ENCODE data around the gene RASD2.

RASD2 gene

DNA sequence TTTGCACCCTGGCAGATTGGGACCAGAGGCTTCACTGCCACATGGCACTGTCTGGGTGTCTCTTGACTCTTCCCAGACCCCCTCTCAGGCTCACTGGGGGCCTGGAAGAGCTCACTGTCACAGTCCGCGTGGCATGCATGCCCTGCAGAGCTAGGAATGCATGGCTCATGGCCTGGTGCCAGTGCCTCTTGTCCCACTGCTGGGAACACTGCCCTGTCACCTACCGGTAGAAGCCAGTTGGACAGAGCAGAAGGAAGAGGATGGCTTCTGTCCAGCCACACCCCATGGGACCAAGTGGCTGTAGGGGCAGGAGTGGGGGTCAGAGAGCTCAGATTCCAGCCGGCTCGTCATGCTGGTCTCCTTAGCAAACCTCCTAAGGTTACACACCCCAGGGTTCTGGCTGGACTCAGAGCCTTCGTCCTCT lies 46.8 kb downstream of the RASD2 start:
- DNase-seq: no peak

DNA sequence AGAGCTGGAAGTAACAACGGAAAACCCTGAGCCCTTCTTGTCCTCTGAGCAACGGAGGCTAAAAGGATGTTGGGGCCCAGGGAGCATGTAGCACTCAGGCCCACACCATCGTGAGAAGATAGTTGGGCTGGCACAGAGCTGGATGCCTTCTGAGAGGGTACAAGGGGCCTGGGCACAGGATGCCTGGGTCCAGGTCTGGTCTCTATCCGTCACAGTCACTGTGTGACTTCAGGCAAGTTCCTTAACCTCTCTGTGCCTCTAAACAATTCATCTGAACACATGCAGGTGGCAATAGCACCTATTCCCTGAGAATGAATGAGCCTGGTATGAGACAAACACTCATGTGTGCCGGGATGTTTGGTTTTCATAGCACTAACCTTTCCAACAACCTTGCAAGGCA lies 47.3 kb downstream of the RASD2 start:
- no peak for DNase-seq

DNA sequence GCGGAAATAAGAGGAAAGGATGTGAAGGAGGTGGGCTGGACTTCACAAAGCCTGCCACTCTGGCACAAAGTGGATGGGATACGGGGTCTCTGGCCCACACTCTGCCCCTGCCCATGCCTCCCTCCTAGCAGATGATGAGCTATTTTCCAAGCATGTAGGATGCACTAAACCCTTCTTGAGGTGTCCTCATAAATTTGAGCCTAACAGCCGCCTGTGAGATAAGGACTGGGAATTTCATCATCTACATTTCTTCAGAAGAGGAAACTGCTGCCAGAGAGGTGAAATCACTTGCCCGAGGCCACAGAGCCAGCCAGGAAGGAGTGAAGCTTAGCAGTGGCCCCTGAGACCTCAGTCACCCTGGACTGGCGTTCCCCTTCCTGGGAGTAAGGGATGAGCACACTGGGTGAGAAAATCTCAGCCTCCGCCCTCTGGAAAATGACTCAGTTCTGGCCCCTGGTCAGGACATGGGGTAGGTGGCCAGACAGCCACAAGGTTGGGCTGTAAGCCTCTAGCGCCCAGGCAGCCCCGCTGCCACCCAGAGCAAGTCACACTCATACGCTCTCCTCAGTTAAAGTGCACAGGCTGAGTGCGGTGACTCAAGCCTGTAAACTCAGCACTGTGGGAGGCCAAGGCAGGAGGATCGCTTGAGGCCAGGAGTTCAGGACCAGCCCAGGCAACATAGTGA lies 48.6 kb downstream of the RASD2 start:
- peak; percentile 80 for DNase-seq

DNA sequence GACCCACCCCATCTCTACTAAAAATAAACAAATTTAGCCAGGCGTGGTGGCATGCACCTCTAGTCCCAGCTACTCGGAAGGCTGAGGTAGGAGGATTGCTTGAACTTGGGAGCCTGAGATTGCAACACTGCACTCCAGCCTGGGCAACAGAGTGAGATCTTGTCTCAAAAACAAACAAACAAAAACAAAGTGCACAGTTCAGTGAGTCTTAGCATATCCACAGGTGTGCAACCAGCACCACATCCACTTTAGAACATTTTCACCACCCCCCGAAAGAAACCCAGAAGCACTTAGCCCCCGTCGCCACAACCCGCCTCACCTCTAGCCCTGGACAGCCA lies 49.1 kb downstream of the RASD2 start:
- no peak for DNase-seq

DNA sequence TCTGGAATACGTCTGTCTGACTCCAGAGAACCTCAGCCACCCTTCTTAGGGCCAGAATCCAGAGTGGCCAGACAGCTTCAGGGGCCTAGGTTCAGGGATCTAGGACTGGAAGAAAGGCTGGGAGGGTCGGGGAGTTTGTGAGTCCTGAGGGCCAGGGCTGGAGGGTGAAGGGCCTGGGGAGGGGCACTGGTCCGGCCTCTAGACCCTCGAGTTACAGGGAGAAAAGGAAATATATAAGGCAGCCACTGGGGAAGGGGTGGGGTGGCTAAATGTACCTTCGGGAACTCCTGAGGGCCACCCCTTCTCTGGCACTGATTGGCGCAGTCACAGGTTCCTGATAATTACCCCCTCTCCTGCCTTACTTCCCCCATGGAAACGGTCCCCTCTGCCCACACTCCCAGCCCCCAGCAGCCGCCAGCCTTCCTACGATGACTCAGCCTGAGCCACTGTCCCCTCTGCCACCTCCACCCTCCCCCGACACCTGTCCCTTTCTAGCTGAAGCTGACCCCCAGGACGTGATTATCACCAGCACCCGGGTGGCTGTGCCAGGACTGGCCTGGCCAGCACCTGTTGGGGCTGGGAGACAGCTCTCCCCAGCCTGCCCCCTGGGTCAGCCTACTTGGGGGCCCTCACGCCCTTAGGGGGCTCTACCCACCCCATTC lies 50.1 kb downstream of the RASD2 start:
- no peak for DNase-seq

DNA sequence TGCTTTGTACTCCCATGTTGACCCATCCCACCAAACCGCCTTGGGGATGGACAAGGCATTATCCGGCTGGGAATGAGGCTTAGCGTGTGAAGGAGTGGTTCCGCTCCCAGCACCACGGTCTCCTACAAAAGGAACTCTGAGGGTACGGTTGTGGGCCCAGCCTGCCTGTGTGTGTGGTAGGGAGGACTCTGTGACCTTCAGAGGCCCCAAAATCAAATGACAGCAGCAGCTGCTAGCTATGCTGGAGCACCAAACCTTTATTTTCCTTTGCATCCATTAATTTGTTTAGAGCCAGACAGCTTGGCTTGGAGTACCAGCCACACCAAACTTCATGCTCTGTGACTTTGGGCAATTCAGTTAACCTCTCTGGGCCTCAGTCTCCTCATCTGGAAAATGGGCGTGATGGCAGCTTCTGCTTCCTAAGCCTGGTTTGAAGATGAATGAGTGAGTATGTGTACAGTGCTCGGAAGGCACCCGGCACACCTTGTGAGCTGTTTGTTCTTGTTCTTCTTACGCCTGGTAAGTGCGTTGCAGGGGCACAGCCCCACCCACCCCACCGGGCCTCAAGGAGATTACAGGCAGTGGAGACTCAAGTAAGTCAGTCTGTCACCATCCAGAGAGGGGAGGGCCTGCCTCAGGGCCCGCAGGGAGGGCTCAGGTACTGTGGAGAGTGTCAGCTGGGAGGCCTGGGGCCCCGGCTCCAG lies 51.2 kb downstream of the RASD2 start:
- DNase-seq: no peak

DNA sequence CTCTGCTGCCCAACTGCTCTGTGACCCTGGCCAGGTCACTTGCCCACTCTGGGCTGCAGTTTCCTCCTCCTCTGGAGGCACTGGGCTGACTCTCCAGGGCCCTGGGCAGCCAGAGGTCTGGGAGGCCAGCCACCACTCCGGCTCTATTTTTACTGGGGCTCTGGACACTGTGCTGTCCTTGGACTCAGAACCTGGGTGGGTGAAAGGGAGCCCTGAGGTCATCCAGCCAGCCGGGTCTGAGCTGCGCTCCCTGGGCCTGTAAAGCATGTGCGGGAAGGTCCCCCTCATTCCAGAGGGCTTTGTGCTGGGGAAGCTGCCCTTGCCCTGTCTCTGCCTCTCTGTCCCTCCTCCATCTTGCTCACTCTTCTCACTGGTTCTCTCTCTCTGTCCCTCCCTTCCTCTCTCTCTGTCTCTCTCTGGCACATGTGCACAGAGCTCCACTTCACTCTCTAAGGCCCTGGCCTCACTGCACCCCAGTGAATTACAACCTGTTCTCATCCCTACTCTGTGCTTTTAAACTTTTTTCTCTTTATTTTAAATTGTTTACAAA lies 51.9 kb downstream of the RASD2 start:
- no peak for DNase-seq

DNA sequence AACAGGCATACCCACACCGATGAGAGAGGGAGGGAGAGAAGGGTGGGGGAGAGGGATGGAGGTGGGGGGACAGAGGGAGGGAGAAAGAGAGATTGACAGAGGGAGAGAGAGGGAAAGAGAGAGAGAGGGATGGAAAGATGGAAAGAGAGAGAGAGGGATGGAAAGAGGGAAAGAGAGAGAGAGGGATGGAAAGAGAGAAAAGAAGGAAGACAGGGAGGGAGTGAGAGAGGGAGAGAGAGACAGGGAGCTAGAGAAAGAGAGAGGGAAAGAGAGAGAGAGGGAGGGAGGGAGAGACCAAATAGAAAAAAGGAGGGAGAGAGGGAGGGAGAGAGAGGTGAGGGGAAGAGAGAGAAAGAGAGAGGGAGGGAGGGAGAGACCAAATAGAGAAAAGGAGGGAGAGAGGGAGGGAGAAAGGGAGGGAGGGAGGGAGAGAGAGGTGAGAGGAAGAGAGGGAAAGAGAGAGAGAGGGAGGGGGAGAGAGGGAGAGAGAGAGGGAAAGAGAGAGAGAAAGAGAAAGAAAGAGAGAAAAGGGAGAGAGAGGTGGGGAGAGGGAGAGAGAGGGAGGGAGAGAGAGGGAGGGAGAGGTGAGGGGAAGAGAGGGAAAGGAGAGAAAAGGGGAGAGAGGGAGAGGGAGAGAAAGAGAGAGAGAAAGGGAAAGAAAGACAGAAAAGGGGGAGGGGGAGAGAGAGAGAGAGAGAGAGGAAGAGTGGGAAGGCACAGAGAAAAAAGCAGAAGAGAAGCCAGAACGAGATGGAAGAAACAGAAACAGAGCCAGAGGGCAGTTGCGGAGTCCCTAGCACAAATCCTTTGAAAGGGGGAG lies 52.6 kb downstream of the RASD2 start:
- DNase-seq: no peak

DNA sequence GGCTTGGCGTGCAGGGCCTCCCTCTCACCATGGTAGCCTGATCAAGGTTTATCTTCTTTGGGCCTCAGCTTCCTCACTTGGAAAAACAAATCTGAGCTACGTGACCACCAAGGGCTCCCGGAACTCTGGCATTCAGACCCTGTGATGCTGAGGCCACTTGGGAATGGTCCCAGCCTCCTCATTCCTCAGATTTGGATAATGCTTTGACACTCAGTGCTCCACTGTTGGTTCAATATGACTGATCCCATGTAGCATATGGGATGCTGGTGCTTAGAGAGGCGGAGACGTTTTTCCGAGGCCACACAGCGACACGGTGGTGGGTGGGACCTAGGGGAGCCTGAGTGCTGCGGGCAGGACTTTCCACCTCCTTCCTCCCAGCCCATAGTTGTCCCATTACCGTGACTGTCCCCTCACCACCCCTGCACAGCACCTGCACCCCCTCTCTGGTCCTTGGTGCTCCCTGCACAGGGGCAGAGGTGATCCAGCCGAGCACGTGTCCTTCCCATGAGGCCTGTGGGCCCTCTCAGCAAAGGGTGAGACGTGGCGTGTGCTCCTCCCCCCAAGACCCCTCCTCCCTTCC lies 53.4 kb downstream of the RASD2 start:
- no peak for DNase-seq

DNA sequence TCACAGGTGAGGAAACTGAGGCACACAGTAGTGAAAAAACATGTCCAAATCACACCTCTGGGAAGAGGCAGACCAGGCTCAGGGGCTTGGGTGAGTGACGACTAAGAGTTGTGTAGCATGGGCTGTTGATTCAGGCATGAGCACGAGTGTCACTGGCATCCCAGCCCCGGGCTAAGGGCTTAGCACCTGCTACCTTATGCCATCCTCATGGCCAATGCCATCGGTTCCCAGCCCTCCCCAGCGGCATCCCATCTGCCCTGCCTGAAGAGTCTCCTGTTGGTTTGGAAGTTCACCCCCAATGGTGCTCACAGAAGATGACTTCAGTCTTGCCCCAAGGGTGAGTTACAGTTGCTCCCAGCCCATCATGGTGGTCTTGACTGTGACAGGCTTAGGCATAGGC lies 54.1 kb downstream of the RASD2 start:
- no peak for DNase-seq

DNA sequence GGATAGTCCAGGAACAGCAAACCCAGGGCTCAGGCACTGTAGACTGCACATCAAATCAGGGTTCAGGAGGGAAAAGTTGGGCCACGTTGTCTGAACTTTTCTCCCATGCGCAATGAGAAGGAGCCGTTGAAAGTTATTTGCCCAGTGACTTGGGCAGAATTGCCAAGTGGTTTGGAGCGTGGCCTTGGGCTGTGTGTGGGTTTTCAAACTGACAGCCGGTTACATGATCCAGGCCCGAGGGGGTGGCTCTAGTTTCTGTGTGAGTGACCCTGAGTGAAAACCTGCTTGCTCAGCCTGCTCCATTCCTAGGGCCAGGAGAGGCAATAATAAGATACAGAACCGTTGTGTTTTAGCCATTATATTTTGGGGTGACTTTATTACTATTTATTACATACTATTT lies 56.2 kb downstream of the RASD2 start:
- DNase-seq: no peak

DNA sequence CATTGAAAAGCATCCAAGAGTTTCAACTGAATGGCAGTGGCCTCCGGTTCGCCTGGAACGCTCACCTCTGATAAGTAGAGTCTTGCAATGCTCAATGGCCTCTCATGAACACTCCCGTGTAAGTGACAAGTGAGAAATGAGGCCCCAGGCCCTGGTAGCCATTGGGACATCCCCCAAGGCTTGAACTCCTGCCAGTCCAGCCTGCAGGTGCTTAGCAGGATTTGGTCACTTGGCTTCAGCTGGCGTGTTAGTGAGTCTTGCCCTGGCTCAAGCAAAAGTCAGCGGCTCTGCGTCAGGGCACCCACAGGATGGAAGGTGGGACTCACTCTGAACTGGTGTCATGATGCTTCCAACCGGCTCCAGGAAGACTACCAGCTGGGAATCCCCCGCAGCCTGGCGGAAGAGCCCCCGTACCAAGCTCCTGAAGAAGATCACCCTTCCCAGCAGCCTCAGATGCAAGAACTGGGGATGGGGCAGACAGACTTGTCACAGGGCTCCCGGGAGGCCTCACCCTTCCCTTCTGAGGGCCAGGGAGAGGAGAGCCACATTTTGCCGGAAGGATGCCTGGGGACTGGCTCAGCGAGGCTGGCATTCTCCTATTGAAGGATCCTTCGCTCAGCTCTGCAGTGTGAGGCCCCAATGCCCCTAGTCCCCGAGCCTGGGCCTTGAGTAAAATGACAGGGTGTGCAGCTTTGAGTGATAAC lies 57.2 kb downstream of the RASD2 start:
- DNase-seq: no peak

DNA sequence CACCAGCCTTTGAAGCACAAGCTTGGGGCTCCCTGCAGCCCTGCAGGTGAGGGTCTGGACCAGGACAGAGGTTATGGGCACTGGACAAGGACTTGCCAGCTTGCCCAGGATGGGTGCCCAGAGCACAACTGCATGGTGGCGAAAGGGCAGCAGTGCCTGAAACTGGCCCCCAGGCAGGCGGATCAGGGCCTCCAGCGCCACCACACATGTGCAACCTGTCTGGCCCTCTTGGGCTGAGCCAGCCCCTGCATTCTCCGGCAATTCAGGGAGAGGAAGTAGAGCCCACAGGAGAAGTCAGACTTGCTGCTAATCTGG lies 57.7 kb downstream of the RASD2 start:
- no peak for DNase-seq

DNA sequence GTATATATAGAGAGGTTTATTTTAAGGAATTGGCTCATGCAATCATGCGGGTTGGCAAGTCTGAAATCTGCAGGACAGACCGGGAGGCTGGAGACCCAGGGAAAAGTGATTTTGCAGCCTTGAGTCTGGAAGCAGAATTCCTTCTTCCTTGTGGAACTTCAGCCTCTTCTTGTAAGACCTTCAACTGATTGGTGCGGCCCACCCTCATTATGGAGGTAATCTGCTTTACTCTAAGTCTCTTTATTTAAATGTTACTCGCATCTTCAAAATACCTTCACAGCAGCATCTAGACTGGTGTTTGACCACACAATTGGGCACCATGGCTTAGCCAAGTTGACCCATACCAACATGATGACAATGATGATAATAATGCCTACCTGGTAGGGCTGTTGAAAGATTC lies 58.7 kb downstream of the RASD2 start:
- no peak for DNase-seq

DNA sequence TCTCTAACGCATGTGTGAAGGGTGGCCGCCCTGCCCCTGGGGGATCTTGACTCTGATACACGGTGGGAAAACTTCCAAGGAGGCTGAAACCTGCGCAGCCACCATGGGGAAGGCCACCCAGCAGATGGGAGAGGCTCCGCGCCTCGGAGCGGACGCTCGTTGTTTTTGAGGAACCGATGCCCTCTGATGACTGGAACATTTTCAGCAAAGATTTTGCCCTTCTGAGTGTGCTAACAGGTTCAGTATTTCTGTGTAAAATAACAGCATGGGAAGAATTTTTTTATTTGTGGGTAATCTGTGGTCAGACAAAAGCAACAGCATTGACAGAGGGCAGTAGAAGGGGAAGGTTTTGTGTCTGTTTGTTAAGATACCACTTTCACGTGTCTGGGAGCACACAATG lies 59.8 kb downstream of the RASD2 start:
- DNase-seq: no peak

DNA sequence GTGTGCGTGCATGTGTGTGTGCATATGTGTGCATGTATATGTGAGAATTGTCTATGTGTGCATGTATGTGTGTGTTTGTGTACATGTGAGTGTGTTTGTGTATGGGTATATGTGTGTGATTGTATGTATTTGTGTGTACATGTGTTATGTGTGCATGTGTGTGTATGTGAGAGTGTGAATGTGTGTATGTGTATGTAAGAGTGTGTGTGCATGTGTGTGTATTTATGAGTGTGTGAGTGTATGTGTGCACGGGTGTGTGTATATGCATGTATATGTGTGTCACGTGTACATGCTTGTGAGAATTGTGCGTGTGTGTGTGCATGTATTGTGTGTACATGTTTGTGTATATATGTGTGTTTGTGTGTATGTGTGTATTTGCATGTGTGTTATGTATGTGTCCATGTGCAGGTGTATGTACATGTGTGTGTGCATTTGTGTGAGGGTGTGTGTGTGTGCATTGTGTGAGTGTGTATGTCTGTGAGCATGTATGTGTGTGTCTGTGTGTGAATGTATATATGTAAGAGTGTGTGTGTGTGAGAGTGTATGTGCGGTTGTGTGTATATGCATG lies 60.5 kb downstream of the RASD2 start:
- DNase-seq: no peak

DNA sequence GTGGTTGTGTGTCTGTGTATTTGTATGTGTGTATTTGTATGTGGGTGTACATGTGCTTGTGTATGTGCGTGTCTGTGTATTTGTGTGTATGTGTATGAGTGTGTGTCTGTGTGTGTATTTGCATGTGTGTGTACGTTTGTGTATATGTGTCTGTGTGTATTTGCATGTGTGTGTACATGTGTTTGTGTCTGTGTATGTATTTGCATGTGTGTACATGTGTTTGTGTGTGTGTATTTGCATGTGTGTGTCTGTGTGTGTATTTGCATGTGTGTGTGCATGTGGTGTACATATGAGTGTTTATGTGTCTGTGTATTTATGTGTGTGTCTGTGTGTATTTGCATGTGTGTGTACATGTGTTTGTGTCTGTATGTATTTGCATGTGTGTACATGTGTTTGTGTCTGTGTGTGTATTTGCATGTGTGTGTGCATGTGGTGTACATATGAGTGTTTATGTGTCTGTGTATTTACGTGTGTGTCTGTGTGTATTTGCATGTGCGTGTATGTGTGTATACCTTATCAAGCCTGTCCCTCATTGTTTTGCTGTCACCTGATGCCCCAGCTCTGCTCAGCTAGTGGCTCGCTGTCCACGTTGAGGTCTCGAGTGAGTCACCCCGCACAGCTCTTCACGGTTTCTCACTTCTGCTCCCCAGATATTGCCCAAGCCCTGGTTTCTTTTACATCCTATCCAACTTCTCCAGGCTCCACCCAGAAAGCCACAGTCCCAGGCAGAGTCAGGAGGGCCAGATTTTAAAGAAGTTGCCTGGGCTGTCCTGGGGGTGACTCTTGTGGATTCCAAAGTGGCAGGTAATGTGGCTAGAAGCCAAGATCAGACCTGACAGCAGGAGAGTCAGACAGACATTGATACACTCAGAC lies 61.3 kb downstream of the RASD2 start:
- peak; percentile 67 for DNase-seq
